Colonic mucosa (tissue), 4 donors: Measurements from ENCODE around the gene NOP9. TPM values are rescaled to one million over a fixed set of nuclear protein-coding genes. Genes with fewer than 3 reads are reported as not detected.

ENCODE experiments used
- DNase-seq: peaks from one replicate; pipeline ENCODE4 v3.0.0-alpha.2; 2020
- H3K27ac ChIP-seq: fragments of 200-600 bp; one replicate; pipeline ENCODE4 v1.8.0; 2021
- H3K27me3 ChIP-seq: fragments of 200-600 bp; one replicate; pipeline ENCODE4 v1.8.0; 2021
- H3K36me3 ChIP-seq: fragments of 200-600 bp; one replicate; pipeline ENCODE4 v1.8.0; 2021
- H3K4me1 ChIP-seq: fragments of 200-600 bp; one replicate; pipeline ENCODE4 v1.8.0; 2021; ENCODE audit warnings: mild to moderate bottlenecking
- H3K4me3 ChIP-seq: fragments of 200-600 bp; one replicate; pipeline ENCODE4 v1.8.0; 2021
- H3K9ac ChIP-seq, 2 donors: one replicate each; pipeline ENCODE4 v1.7.0; 2013; ENCODE audit warnings: control low read depth in 2 of 2, low read depth in 2 of 2, low read length in 2 of 2
- H3K9me3 ChIP-seq: fragments of 200-600 bp; one replicate; pipeline ENCODE4 v1.8.0; 2021
- intact Hi-C: fragments of 100-400 bp; cut with DNase I; formaldehyde crosslinking; loops from one replicate; pipeline ENCODE4 v1.14.1; 2022
- total RNA-seq, 2 donors: library from RNA; stranded (reverse); fragmentation: NEBNext Ultra II Directional in 1 of 2; extraction: Animal tissue kit (Norgen Biotek cat#: 25700) in 1 of 2; gene quantifications; one replicate each; pipeline ENCODE4 v1.2.1, GENCODE V29; 2021
- TF ChIP-seq, protein P1 (sequence below): fragments of 200-600 bp; IDR thresholded peaks from one replicate; pipeline ENCODE4 v1.8.0; 2022; ENCODE audit warnings: antibody characterized with exemption, mild to moderate bottlenecking
- donor health status: healthy.
- donor health status: DM: no; HTN: no; CAD: no.
- donor health status: DM: no; HTN: no; CAD: no.

NOP9 gene
- total RNA-seq, 2 donors from 2014 or later: 23.8 to 49.8 TPM

DNA sequence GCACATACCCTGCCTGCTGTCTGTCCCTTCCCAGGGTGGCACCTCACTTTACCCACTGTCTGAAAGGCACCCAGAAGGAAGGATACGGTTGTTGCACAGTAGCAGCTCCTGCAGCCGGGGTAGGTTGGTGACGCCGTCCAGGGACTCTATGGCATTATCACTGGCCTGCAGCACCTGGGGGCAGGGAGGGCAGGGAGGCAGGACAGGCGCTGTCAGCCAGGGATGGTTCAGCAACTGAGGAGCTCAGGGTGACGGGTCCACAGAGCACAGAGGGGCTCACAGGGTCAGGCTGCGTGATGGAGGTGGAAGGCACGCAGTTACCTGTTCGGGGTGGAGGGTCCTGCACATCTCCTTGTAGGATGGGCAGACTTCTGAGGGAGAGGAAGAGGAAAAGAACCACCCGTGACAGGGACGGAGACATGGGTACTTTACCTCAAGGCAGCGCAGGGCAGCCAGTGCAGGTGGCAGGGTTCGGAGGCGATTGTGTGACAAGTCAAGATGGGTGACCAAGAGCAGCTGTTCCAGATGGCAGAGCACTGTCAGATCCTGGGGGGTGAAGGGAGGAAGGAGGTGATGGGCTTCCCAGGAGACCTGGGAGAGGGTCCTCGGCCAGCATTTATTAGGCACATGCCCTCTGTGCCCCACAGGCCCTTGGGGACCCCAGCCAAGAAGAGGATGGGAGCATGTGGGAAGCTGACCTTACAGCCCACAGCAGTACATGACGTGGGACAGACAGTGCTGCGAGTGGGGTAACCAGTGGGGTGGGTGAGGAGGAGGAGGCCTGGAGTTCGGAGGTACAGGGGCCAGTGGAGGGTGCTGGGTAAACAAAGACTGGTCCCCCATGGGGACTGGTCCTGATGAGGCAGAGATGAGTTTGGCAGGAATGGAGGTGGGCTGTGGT lies 33.1 kb upstream of the NOP9 start:
- intact Hi-C loops: no loop called here
- H3K4me1 ChIP-seq: no peaks in the 10 kb centered on the region

DNA sequence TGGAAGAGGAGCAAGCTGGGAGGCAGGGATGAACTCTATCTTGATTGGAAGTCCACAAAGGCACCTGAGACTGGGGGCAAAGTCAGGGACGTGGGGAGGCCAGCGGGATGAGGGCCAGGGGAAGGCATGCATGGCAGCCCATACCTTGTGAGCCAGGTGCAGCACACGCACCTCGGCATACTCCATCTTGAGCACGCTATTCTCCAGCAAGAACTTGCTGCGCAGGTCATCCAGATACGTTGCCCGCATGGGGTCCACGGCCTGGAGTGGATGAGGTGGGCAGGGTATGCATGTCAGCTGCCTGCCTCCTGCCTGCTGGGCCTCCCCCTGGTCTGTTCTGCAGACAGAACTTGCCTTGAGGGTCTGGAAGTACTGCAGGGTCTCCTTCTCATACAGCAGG lies 32.1 kb upstream of the NOP9 start:
- Histone ChIP-seq H3K9ac (no peak overlapping the region), H3K27me3 (no peaks in the 10 kb centered on the region), H3K9me3 (no peaks in the 10 kb centered on the region), H3K4me1 (no peaks in the 10 kb centered on the region), H3K4me3 (no peak overlapping the region), H3K27ac (no peak overlapping the region), H3K36me3 (peaks cover 7% of the 10 kb centered on the region)
- TF ChIP-seq, protein P1, sequence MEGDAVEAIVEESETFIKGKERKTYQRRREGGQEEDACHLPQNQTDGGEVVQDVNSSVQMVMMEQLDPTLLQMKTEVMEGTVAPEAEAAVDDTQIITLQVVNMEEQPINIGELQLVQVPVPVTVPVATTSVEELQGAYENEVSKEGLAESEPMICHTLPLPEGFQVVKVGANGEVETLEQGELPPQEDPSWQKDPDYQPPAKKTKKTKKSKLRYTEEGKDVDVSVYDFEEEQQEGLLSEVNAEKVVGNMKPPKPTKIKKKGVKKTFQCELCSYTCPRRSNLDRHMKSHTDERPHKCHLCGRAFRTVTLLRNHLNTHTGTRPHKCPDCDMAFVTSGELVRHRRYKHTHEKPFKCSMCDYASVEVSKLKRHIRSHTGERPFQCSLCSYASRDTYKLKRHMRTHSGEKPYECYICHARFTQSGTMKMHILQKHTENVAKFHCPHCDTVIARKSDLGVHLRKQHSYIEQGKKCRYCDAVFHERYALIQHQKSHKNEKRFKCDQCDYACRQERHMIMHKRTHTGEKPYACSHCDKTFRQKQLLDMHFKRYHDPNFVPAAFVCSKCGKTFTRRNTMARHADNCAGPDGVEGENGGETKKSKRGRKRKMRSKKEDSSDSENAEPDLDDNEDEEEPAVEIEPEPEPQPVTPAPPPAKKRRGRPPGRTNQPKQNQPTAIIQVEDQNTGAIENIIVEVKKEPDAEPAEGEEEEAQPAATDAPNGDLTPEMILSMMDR: no peak
- intact Hi-C loops: no loop called here
- no peak for DNase-seq

More for the DNA sequence above, 33.1 kb upstream of the NOP9 start:
- TF ChIP-seq, protein P1: no peak
- Histone ChIP-seq H3K36me3 (peaks cover 7% of the 10 kb centered on the region), H3K27me3 (no peaks in the 10 kb centered on the region), H3K4me3 (no peak overlapping the region), H3K9ac (no peak overlapping the region), H3K27ac (no peak overlapping the region), H3K9me3 (no peaks in the 10 kb centered on the region)
- no peak for DNase-seq

DNA sequence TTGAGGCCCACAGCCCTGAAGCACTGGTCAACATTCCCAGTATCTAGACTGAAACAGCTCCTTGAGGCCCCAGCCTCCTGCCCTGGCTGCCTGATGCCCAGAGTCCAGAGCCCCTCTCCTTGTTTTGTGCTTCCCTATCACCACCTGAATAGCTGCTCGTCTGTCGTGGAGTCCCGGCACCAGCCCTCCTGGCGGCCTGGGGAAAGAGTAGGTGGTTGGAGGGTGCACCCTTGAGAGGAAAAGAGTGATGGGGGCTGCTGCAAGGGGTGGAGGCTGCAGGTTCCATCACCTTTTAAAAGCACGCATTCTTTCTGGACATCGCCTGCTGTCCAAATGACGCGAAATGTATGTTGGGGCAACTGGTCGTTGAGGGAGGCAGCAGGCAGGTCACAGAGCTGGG lies 31.4 kb upstream of the NOP9 start:
- DNase-seq: no peak
- Histone ChIP-seq H3K9me3 (no peaks in the 10 kb centered on the region), H3K4me1 (no peaks in the 10 kb centered on the region), H3K27ac (no peak overlapping the region), H3K36me3 (peaks cover 7% of the 10 kb centered on the region), H3K9ac (no peak overlapping the region), H3K27me3 (no peaks in the 10 kb centered on the region), H3K4me3 (no peak overlapping the region)
- intact Hi-C loops: no loop called here
- TF ChIP-seq, protein P1: no peak

DNA sequence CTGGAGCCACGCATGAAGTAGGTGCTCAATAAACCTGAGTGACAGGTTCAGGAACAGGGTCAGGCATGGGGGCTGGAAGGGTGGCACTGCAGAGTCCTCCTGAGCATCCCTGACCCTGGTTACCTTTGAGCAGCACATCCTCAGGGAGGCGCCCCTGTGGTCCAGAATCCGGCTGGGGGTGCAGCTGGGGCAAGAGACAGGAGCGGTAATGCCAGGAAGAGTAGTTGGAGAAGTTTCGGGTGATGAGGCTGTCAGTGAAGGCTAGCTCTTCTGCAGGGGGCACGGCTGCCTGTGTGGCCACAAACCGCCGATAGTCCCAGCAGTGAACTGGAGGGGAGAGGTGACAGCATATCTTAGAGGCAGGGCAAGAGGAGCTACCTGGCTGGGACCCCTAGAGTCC lies 30.3 kb upstream of the NOP9 start:
- H3K36me3 ChIP-seq: peaks cover 7% of the 10 kb centered on the region
- intact Hi-C loops: no loop called here
- no peaks in the 10 kb centered on the region for H3K9me3 ChIP-seq
- TF ChIP-seq, protein P1: no peak
- no peak overlapping the region for H3K9ac ChIP-seq
- DNase-seq: no peak
- H3K4me1 ChIP-seq: no peaks in the 10 kb centered on the region
- H3K27ac ChIP-seq: no peak overlapping the region
- no peaks in the 10 kb centered on the region for H3K27me3 ChIP-seq
- H3K4me3 ChIP-seq: no peak overlapping the region

DNA sequence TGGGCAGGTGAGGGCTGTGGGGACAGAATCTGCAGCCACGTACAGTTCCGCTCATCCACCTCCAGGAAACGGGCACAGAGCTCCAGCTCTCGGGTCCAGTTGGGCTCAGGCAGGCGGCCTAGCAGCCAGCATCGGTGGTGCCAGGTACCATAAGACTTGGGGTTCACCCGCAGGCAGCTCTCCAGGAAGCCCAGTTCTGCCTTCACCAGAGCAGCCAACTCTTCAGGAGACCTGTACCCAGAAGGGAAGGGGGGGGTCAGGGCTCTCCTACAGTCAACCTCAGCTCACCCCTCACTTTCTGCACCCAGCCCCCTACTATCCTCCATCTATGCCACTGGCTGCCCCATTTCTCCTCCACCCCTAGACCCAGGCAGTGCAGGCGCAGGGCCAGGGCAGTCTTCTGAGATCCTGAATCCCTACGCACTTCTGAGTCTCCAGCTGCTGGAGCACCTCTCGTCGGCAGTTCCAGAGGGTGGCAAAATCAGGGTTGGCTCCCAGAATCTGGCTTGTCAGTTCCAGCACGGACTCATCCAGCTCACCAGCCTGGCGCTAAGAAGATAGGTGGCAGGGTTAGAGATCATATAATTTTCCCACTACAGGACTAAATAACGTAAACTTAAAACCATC lies 29.6 kb upstream of the NOP9 start:
- DNase-seq: no peak
- Histone ChIP-seq H3K27ac (no peak overlapping the region), H3K9ac (no peak overlapping the region), H3K4me1 (no peaks in the 10 kb centered on the region), H3K9me3 (no peaks in the 10 kb centered on the region), H3K36me3 (peaks cover 7% of the 10 kb centered on the region), H3K27me3 (no peaks in the 10 kb centered on the region), H3K4me3 (no peak overlapping the region)
- intact Hi-C loops: loop anchor here (2.0 kb wide), 1 partner anchor 27 kb away; the partner anchor contains the start of gene TINF2
- TF ChIP-seq, protein P1: no peak
